Heart right ventricle (tissue), 16 donors: Measurements from ENCODE around the gene SP2. TPM values are rescaled to one million over a fixed set of nuclear protein-coding genes. Genes with fewer than 3 reads are reported as not detected.
A peak's percentile ranks its signal among the peaks of the same experiment; 100 is the strongest.

Source experiments
- ATAC-seq, 8 donors: fragments of 200-7000 bp; cut with Tn5 transposase; one replicate each; pipeline ENCODE4 v1.9.1; 2020; ENCODE audit warnings: mild to moderate bottlenecking in 8 of 8, moderate library complexity in 8 of 8, moderate number of reproducible peaks in 1 of 8
- DNase-seq, 2 donors: peaks; one replicate each; pipeline ENCODE4 v3.0.0-alpha.2; 2020
- H3K27ac ChIP-seq, 10 donors: fragments of 200-600 bp; sonication (generic) in 2 of 10; one replicate each; pipeline versions ENCODE4 v1.5.0 to v1.8.0; 2020 to 2022; ENCODE audit warnings: mild to moderate bottlenecking in 3 of 10
- H3K27me3 ChIP-seq, 7 donors: fragments of 200-600 bp; one replicate each; pipeline ENCODE4 v1.8.0; 2021 to 2022; ENCODE audit warnings: mild to moderate bottlenecking in 2 of 7
- H3K36me3 ChIP-seq, 9 donors: fragments of 200-600 bp; sonication (generic) in 1 of 9; one replicate each; pipeline versions ENCODE4 v1.5.0 to v1.8.0; 2020 to 2022; ENCODE audit warnings: mild to moderate bottlenecking in 2 of 9
- H3K4me1 ChIP-seq, 9 donors: fragments of 200-600 bp; sonication (generic) in 1 of 9; one replicate each; pipeline versions ENCODE4 v1.5.0 to v1.8.0; 2020 to 2022; ENCODE audit warnings: mild to moderate bottlenecking in 4 of 9
- H3K4me3 ChIP-seq, 10 donors: fragments of 200-600 bp; sonication (generic) in 2 of 10; one replicate each; pipeline versions ENCODE4 v1.5.0 to v1.8.0; 2020 to 2022; ENCODE audit warnings: mild to moderate bottlenecking in 7 of 10, moderate library complexity in 2 of 10
- H3K9me3 ChIP-seq, 11 donors: fragments of 200-600 bp in 10 of 11; sonication (generic) in 2 of 11; one replicate each; pipeline versions ENCODE4 v1.5.0 to v1.8.0; 2013 to 2022; ENCODE audit warnings: mild to moderate bottlenecking in 2 of 11, control low read depth in 1 of 11, moderate library complexity in 1 of 11
- CTCF ChIP-seq, 9 donors: fragments of 200-600 bp; sonication (generic) in 2 of 9; IDR thresholded peaks; one replicate each; pipeline versions ENCODE4 v1.5.0 to v1.8.0; 2021 to 2022; ENCODE audit warnings: antibody characterized with exemption in 9 of 9, mild to moderate bottlenecking in 5 of 9, moderate library complexity in 1 of 9
- WGBS, 2 donors: extraction: QIAGEN DNeasy Blood & Tissue Kit; methylation state at CpG; one replicate each; pipeline ENCODE4 v1.1.7; 2013; ENCODE audit warnings: inconsistent platforms in 1 of 2; 5-methylcytosine and 5-hydroxymethylcytosine counted together
- intact Hi-C, 10 donors: fragments of 100-400 bp; cut with DNase I; formaldehyde crosslinking; loops; one replicate each; pipeline versions ENCODE4 v1.11.1 to v1.14.2; 2022
- polyA plus RNA-seq, 2 donors: library from polyadenylated mRNA; stranded (reverse); fragments of 200-250 nt; gene quantifications; one replicate each; pipeline ENCODE4 v1.2.3, GENCODE V29; 2013
- total RNA-seq, 10 donors: library from RNA; stranded (reverse); fragmentation: NEBNext Ultra II Directional in 3 of 10; extraction: Animal tissue kit (Norgen Biotek cat#: 25700) in 3 of 10; gene quantifications; one replicate each; pipeline versions ENCODE4 v1.2.1 to v1.2.4, GENCODE V29; 2021 to 2023
- donor health status: Arrhythmogenic right ventricular cardiomyopathy.
- donor health status: ischemic (EF 13 %, LVEDD 7.1; RV severe dilation, severe dysfunction).
- donor health status: healthy with polysubstance abuse.
- donor health status: DM: no; HTN: yes; CAD: no.
- donor health status: DM: no; HTN: no; CAD: no.
- donor health status: ischemic (EF 25% LVEDD 6.9; RV normal size, moderate dysfunction).
- donor health status: ischemic (EF 25% LVEDD 5.7; RV mildly dilated, moderate dysfunction).
- donor health status: healthy.
- donor health status: DM: yes; HTN: yes; CAD: no.
- donor health status: Ischemic cardiomyopathy.
- donor health status: ischemic (EF 35%, LVEDD 5.7; RV mildly dilated, moderate dysfunction).
- donor health status: nonischemic (EF 11% LVEDD 7.7; RV severe dilation, severe dysfunction).
- donor health status: DM: yes; HTN: yes; CAD: no.
- donor health status: PGD.
- donor health status: ischemic (EF 29% LVEDD 5.4; RV normal size, mild dysfunction).
- donor health status: nonischemic (EF 23%, LVEDD 6.1; RV moderate dilation, normal function).

Gene SP2
- total and polyA plus RNA-seq, 12 donors, result 4.3 to 18.3 (median 15.8) TPM

GRCh38 chr17:47970725-47971499, 74.9 kb downstream of the SP2 start, which contains the start of gene CDK5RAP3:
TSS of gene CDK5RAP3 (plus strand) at chr17:47971113. CDS start at chr17:47971147, 34 bp downstream.
- TF ChIP-seq CTCF (IDR thresholded peaks at IDR 0.05), result peak in 8 of 9 donors; percentile 88 to 100 (median 96)
- Histone ChIP-seq H3K9me3 (no peaks in the 10 kb centered on the region), H3K27me3 (no peaks in the 10 kb centered on the region), H3K4me3 (peak within 1 kb of the TSS; percentile 62 to 98 (median 92)), H3K27ac (peak within 1 kb of the TSS in 9 of 10 donors; percentile 47 to 91 (median 84)), H3K36me3 (peaks cover 0 to 34% (median 13%) of the 10 kb centered on the region in 9 donors), H3K4me1 (peaks cover 4 to 24% (median 15%) of the 10 kb centered on the region in 9 donors)
- peak; percentile 99 to 100 (median 100) for ATAC-seq
- intact Hi-C loops, result loop anchor here in 7 of 10 donors (1.0 to 5.0 kb wide), 8 partner anchors 22 to 130 kb away; partner anchors contain the start of genes SCRN2 (in 4 of the 7) and SP2 (in 4 of the 7)
- DNase-seq, result peak; percentile 100
- WGBS, 2 donors, result 0% methylated on average over 60 to 62 of the region's 62 CpGs

DNA sequence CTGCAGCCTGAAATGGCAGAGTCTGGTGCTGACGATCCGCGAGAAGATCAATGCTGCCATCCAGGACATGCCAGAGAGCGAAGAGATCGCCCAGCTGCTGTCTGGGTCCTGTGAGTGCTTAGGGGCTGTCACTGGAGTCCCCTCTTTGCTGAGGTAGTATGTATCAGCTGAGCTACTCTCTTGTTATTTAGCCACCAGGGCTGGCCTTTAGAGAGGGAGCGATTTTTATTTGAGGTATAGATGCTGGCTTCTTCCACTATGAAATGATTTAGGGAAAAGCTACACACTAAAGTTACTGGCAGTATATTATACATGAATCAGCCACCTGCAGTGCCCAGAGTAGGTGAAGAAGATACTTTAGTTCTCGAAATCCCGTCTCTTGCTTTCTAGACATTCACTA, 77.5 kb downstream of the SP2 start:
- Histone ChIP-seq H3K27ac (no peak overlapping the region), H3K4me3 (no peak overlapping the region), H3K9me3 (no peaks in the 10 kb centered on the region), H3K27me3 (no peaks in the 10 kb centered on the region), H3K36me3 (peaks cover 0 to 60% (median 30%) of the 10 kb centered on the region in 9 donors), H3K4me1 (peaks cover 4 to 24% (median 15%) of the 10 kb centered on the region in 9 donors)
- no peak for DNase-seq
- TF ChIP-seq CTCF (IDR thresholded peaks at IDR 0.05), result no peak
- no peak for ATAC-seq
- WGBS, 2 donors, result 90 to 98% methylated on average over 8 of the region's 8 CpGs
- intact Hi-C loops, result loop anchor here in 1 of 10 donors (5.0 kb wide), 1 partner anchor 131 kb away; the partner anchor contains the start of gene SCRN2

DNA sequence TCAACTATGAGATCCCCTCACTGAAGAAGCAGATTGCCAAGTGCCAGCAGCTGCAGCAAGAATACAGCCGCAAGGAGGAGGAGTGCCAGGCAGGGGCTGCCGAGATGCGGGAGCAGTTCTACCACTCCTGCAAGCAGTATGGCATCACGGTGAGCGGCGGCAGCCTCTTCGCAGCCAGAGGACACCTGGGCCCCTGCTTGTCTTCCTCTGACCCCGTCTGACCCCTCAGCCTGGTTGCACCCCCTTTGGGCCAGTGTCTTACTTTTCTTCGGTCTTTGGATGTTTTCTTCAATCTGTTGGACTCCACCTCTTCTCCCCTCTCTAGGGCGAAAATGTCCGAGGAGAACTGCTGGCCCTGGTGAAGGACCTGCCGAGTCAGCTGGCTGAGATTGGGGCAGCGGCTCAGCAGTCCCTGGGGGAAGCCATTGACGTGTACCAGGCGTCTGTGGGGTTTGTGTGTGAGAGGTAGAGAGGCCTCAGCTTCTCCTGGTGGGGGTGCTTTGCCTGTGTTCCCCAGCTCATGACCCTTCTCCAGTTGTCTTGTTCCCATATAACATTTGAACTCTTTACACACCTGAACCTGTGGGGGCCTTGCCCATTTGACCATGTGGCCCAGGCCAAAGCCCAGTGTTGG, 79.3 kb downstream of the SP2 start:
- peaks cover 0 to 78% (median 47%) of the 10 kb centered on the region in 9 donors for H3K36me3 ChIP-seq
- no peak for TF ChIP-seq CTCF (IDR thresholded peaks at IDR 0.05)
- WGBS, 2 donors, result 80 to 85% methylated on average over 15 of the region's 15 CpGs
- intact Hi-C loops, result no loop called here
- H3K4me1 ChIP-seq, result peaks cover under 1 to 21% (median 14%) of the 10 kb centered on the region in 9 donors
- no peaks in the 10 kb centered on the region for H3K27me3 ChIP-seq
- no peak overlapping the region for H3K27ac ChIP-seq
- no peaks in the 10 kb centered on the region for H3K9me3 ChIP-seq
- DNase-seq, result no peak
- no peak for ATAC-seq
- H3K4me3 ChIP-seq, result no peak overlapping the region

DNA sequence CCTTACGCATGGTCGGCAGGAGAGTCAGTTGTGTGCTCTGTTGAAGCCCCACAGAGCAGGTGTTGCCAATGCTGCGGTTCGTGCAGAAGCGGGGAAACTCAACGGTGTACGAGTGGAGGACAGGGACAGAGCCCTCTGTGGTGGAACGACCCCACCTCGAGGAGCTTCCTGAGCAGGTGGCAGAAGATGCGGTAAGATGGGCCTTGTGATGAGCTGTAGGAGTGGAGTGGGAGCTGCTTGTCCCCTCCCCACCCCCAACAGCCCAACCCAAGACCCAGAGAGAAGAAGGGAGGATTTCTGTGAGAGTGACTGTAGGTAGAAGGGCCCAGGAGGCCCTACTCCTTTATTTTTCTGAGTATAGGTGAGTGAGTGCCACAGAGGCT, 79.8 kb downstream of the SP2 start:
- Histone ChIP-seq H3K27ac (no peak overlapping the region), H3K4me1 (peaks cover 0 to 20% (median 12%) of the 10 kb centered on the region in 9 donors), H3K9me3 (no peaks in the 10 kb centered on the region), H3K36me3 (peaks cover 0 to 83% (median 52%) of the 10 kb centered on the region in 9 donors), H3K27me3 (no peaks in the 10 kb centered on the region), H3K4me3 (no peak overlapping the region)
- DNase-seq, result no peak
- no peak for ATAC-seq
- intact Hi-C loops, result no loop called here
- 91 to 93% methylated on average over 10 of the region's 10 CpGs for WGBS, 2 donors
- TF ChIP-seq CTCF (IDR thresholded peaks at IDR 0.05), result no peak
